Amygdala (tissue), 56 donors: ENCODE measurements around the gene CAMKK1.

ENCODE experiments used
- DNase-seq, 56 donors: peaks; one replicate each; lab custom pipeline; 2025; lab: John Stamatoyannopoulos, UW

Gene CAMKK1

GRCh38 chr17:3897731-3898130 lies 4.9 kb upstream of the CAMKK1 start:
- DNase-seq, result no peak

GRCh38 chr17:3896968-3897235 lies 4.0 kb upstream of the CAMKK1 start:
- no peak for DNase-seq

- DNase-seq, result peak in 16 of 56 donors; percentile 15 to 63 (median 43)
Measured at GRCh38 chr17:3896108-3896967, 3.5 kb upstream of the CAMKK1 start.

- no peak for DNase-seq
Measured at GRCh38 chr17:3895354-3895753, 2.5 kb upstream of the CAMKK1 start.

- DNase-seq, result peak in 4 of 56 donors; percentile 4 to 34 (median 30)
Measured at GRCh38 chr17:3894911-3895343, 2.1 kb upstream of the CAMKK1 start.

- DNase-seq, result no peak
Measured at GRCh38 chr17:3894188-3894587, 1.3 kb upstream of the CAMKK1 start.

- DNase-seq, result no peak
Measured at GRCh38 chr17:3893720-3894116, 865 bp upstream of the CAMKK1 start.

- peak in 41 of 56 donors; percentile 24 to 83 (median 53) for DNase-seq
Measured at GRCh38 chr17:3892095-3892998, 506 bp downstream of the CAMKK1 start.

GRCh38 chr17:3891626-3892094 lies 1.2 kb downstream of the CAMKK1 start:
- DNase-seq, result no peak

GRCh38 chr17:3890878-3891219 lies 2.0 kb downstream of the CAMKK1 start:
- DNase-seq, result peak in 1 of 56 donors; percentile 45

GRCh38 chr17:3890082-3890877 lies 2.6 kb downstream of the CAMKK1 start:
- DNase-seq, result peak in 19 of 56 donors; percentile 15 to 62 (median 30)

- DNase-seq, result no peak
Measured at GRCh38 chr17:3889325-3890012, 3.4 kb downstream of the CAMKK1 start.

- peak in 27 of 56 donors; percentile 15 to 75 (median 41) for DNase-seq
Measured at GRCh38 chr17:3888343-3889171, 4.3 kb downstream of the CAMKK1 start.

GRCh38 chr17:3887804-3888203 lies 5.0 kb downstream of the CAMKK1 start:
- DNase-seq, result no peak

GRCh38 chr17:3887394-3887793 lies 5.5 kb downstream of the CAMKK1 start:
- DNase-seq, result no peak

- peak in 11 of 56 donors; percentile 6 to 55 (median 23) for DNase-seq
Measured at GRCh38 chr17:3886776-3887175, 6.1 kb downstream of the CAMKK1 start.

GRCh38 chr17:3885970-3886369 lies 6.9 kb downstream of the CAMKK1 start:
- no peak for DNase-seq

- DNase-seq, result no peak
Measured at GRCh38 chr17:3885271-3885670, 7.6 kb downstream of the CAMKK1 start.

- DNase-seq, result no peak
Measured at GRCh38 chr17:3884188-3884587, 8.7 kb downstream of the CAMKK1 start.
